ENCODE measurements around the gene GATAD2A.

The GATAD2A gene

DNA sequence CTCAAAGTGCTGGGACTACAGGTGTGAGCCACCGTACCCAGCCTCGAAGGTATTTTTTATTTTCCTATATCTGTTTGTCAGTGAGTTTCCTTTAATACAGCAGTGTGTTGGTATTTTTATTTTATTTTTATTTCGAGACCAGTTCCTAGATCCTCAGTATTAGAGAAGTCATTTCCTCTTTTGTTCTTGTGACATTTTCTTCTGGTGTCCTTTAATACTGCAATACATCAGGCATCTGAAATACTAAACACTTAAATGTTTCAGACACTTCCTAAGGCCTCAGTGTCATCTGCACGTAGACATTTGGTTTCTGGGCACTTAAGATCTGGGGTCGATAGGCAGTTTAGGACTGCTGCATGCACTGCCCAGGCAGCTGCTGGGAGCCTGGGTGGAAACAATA, 22.5 kb downstream of the GATAD2A start:
- H3K4me3 ChIP-seq (ENCODE audit: low read depth, low read length), result no peak overlapping the region
- in situ Hi-C loops (cut with HindIII; ENCODE audit: low sequenced_read_pairs), result no loop called here
- DNase-seq (ENCODE audit: low read depth, low spot score), result no peak
- TF ChIP-seq, protein P1, sequence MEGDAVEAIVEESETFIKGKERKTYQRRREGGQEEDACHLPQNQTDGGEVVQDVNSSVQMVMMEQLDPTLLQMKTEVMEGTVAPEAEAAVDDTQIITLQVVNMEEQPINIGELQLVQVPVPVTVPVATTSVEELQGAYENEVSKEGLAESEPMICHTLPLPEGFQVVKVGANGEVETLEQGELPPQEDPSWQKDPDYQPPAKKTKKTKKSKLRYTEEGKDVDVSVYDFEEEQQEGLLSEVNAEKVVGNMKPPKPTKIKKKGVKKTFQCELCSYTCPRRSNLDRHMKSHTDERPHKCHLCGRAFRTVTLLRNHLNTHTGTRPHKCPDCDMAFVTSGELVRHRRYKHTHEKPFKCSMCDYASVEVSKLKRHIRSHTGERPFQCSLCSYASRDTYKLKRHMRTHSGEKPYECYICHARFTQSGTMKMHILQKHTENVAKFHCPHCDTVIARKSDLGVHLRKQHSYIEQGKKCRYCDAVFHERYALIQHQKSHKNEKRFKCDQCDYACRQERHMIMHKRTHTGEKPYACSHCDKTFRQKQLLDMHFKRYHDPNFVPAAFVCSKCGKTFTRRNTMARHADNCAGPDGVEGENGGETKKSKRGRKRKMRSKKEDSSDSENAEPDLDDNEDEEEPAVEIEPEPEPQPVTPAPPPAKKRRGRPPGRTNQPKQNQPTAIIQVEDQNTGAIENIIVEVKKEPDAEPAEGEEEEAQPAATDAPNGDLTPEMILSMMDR (IDR thresholded peaks at IDR 0.05; ENCODE audit: low read depth, low read length), result no peak

DNA sequence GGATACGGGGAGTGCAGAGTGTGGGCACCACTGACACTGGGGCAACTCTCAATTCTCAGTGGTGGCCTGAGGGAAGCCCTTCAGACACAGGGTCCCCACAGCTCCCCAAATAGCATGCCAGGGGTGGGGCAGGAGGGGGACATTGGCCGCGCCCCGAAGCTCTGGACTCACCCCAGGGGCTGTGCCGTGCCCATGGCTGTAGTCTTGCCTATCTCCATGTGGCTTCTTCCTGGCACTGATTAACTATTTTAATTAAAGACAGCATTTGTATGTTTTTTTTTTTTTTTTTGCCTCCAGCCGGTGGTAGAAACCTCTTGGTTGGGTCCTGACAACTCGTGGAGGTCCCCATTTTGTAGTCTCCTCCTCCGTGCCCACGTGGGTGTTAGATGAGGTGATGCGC, 23.3 kb downstream of the GATAD2A start:
- no peak overlapping the region for H3K4me3 ChIP-seq (ENCODE audit: low read depth, low read length)
- in situ Hi-C loops (cut with HindIII; ENCODE audit: low sequenced_read_pairs), result no loop called here
- no peak for DNase-seq (ENCODE audit: low read depth, low spot score)
- TF ChIP-seq, protein P1 (IDR thresholded peaks at IDR 0.05; ENCODE audit: low read depth, low read length), result no peak

DNA sequence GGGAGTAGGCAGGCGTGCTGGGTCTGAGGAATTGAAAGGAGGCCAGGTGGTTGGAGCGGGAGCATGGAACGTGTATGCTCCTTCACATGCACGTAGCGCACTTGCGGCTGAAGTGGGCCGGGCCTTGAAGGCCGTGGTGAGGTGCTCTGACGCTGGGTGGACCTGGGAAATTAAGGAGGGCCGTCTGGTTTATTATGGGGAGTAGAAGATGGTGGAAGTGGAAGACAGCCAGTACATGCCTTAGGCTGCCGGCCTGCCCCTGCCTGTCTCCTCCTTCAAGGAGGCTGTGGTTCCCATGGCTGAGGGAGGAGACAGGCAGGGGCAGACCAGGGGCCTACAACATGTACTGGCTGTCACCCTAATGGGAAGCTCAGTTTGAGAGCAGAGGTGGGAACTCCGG, 23.9 kb downstream of the GATAD2A start:
- DNase-seq (ENCODE audit: low read depth, low spot score), result no peak
- TF ChIP-seq, protein P1 (IDR thresholded peaks at IDR 0.05; ENCODE audit: low read depth, low read length), result no peak
- in situ Hi-C loops (cut with HindIII; ENCODE audit: low sequenced_read_pairs), result no loop called here
- H3K4me3 ChIP-seq (ENCODE audit: low read depth, low read length), result no peak overlapping the region

DNA sequence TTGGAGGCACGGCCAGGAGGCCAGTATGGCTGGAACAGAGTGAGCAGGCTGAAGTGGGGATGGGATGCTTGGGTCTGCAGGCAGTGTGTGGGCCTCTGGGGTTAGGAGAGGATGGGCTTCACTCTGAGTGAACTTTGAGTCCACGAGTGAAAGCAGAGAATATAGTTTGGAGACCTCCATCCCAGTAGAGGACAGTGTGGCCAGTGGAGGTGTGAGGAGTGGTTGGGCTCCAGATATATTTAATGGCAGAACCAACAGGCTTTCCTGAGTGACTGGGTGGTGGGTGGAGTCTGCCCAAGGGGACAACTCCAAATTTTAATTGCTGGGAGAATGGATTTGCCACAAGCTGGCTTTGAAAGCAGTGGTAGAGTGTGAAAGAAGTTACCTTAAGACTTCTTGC, 27.3 kb downstream of the GATAD2A start:
- TF ChIP-seq, protein P1 (IDR thresholded peaks at IDR 0.05; ENCODE audit: low read depth, low read length), result no peak
- in situ Hi-C loops (cut with HindIII; ENCODE audit: low sequenced_read_pairs), result no loop called here
- DNase-seq (ENCODE audit: low read depth, low spot score), result no peak
- no peak overlapping the region for H3K4me3 ChIP-seq (ENCODE audit: low read depth, low read length)

DNA sequence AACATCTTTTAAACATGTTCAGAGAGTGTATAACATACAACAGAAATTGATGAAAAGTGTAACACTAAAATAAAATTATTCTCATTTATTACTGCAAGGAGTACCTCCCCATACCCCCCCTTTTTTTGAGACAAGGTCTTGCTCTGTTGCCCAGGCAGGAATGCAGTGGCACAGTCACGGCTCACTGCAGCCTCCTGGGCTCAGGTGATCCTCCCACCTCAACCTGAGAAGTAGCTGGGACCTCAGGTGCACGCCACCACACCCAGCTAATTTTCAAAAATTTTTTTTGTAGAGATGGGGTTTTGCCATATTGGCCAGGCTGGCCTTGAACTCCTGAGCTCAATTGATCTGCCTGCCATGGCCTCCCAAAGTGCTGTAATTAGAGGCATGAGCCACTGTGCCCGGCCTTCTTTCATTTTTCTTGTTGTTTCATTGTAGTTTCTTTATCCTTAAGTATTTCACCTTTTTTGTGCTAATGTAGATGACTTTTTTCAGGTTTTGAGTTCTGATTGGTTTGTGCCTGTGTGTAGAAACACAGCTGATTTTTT, 28.3 kb downstream of the GATAD2A start:
- TF ChIP-seq, protein P1 (IDR thresholded peaks at IDR 0.05; ENCODE audit: low read depth, low read length), result no peak
- no peak overlapping the region for H3K4me3 ChIP-seq (ENCODE audit: low read depth, low read length)
- DNase-seq (ENCODE audit: low read depth, low spot score), result no peak
- in situ Hi-C loops (cut with HindIII; ENCODE audit: low sequenced_read_pairs), result no loop called here

DNA sequence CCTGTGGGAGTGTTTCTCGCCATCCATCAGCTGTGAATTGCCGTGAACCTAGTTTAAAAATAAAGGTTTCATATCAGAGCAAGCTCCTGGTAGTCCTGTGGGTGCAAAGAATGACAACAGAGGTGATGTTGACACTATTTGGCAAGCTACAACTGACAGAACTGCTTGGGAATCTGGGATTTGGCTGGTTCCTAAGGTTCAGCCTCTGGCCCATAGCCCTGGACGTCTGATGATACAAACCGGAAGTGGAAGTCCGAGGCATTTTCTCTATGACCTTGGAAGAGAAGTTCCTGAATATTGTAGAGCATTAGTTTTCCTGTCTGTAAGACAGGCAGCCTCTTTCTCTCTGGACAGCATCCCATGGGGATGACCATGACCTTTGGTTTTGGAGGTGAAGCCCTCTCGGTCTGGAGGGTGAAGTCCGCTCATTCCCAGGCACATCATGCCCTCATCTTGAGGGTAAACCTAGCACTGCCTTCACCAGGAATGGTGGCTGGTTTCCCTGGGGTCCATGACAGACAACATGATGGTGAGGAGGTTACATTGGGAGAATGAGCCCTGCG, 29.1 kb downstream of the GATAD2A start:
- no peak for DNase-seq (ENCODE audit: low read depth, low spot score)
- H3K4me3 ChIP-seq (ENCODE audit: low read depth, low read length), result no peak overlapping the region
- TF ChIP-seq, protein P1 (IDR thresholded peaks at IDR 0.05; ENCODE audit: low read depth, low read length), result no peak
- in situ Hi-C loops (cut with HindIII; ENCODE audit: low sequenced_read_pairs), result no loop called here
